Uterus (tissue), 2 donors: ENCODE results near the gene GATA2.

Experiments used
- POLR2A ChIP-seq, 2 donors: fragments of 450-650 bp; IDR thresholded peaks; one replicate each; pipeline ENCODE4 v1.6.1; 2016; ENCODE audit warnings: antibody characterized with exemption in 2 of 2, mild to moderate bottlenecking in 1 of 2, moderate library complexity in 1 of 2
- TF ChIP-seq, protein P1 (sequence below), 4 experiments: fragments of 200-600 bp in 2 of 4; fragments of 450-650 bp in 2 of 4; sonication (generic) in 2 of 4; IDR thresholded peaks; one replicate each; pipeline ENCODE4 v1.5.1; 2016 to 2019; ENCODE audit warnings: antibody characterized with exemption in 4 of 4, mild to moderate bottlenecking in 2 of 4, moderate library complexity in 1 of 4

DNA sequence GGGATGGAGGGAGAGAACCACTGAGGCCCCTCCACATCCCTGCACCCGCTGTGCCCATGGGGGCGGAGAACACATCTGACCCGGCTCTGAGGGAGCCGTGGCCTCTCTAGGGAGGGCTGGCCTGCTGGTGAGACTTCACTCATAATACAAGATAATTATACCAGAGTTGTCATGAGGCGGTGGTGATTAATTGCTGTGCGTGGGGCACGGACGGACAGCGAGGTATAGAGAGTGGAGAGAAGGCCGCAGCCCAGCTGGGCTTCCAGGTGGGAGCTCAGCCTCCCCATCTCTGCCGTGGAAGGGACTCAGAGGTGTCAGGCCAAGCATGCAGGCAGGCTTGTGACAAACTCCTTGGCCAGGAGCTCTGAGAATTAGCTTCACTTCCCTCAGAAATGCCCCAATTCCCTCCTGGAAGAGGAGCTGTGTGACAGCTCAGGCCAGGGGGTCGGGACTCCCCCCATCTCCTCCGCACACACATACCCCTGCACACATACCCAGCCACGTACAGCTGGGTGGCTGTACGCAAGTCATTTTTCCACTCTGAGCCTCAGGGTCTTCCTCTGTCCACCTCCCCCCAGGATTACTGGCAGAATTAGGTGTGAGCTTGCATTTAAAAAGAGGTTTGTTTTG is 6.0 kb upstream of the GATA2 start:
- TF ChIP-seq, protein P1, sequence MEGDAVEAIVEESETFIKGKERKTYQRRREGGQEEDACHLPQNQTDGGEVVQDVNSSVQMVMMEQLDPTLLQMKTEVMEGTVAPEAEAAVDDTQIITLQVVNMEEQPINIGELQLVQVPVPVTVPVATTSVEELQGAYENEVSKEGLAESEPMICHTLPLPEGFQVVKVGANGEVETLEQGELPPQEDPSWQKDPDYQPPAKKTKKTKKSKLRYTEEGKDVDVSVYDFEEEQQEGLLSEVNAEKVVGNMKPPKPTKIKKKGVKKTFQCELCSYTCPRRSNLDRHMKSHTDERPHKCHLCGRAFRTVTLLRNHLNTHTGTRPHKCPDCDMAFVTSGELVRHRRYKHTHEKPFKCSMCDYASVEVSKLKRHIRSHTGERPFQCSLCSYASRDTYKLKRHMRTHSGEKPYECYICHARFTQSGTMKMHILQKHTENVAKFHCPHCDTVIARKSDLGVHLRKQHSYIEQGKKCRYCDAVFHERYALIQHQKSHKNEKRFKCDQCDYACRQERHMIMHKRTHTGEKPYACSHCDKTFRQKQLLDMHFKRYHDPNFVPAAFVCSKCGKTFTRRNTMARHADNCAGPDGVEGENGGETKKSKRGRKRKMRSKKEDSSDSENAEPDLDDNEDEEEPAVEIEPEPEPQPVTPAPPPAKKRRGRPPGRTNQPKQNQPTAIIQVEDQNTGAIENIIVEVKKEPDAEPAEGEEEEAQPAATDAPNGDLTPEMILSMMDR (IDR thresholded peaks at IDR 0.05), result no peak
- no peak for TF ChIP-seq POLR2A (IDR thresholded peaks at IDR 0.05)
